ENCODE results near the gene IL10.

Gene IL10

DNA sequence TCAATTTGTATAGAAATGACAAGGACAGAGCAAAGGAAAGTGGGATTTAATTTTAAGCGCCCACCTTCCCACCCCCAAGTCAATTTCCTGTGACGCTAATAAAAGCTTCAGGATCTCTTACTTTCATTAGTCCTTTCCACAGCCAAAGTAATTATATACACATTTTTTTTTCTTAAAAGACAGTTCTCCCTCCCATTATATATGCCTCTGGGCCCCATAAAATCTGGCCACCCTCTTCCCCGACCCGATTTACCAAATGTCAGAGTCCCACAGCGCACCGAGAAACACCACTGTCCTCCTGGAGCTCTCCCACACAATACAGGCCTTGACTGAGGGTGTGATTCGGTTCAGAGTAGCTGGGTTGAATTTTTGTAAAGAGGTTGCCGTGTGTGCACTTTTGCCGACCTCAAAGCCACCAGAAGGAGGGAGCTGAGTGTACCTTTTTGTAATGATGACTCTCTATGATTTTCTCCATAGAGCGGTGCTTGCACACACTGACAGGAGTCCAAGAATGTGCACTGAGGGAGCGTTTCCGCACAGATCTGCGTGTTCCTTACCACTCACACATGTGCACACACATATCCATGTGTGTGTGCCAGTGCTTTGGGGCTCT is 26.2 kb upstream of the IL10 start:
- Histone ChIP-seq H3K4me1 (ENCODE audit: control insufficient read depth, insufficient read depth, low read length) (no peaks in the 10 kb centered on the region), H3K36me3 (ENCODE audit: control insufficient read depth in 2 of 2, insufficient read depth in 1 of 2, low read length in 2 of 2) (no peaks in the 10 kb centered on the region), H3K4me3 (ENCODE audit: low read depth, low read length) (no peak overlapping the region), H3K9me3 (ENCODE audit: control insufficient read depth, insufficient read depth, low read depth, low read length) (no peaks in the 10 kb centered on the region), H3K27ac (ENCODE audit: extremely low read depth, low read depth, low read length) (no peak overlapping the region)
- TF ChIP-seq PRDM2 (tag by site-specific recombination; IDR thresholded peaks at IDR 0.05; ENCODE audit: borderline replicate concordance) (no peak), ZNF292 (tag by site-specific recombination; IDR thresholded peaks at IDR 0.05; ENCODE audit: borderline replicate concordance, low read depth) (no peak), TCF7L2 (IDR thresholded peaks at IDR 0.05; ENCODE audit: borderline replicate concordance, low read depth, low read length) (no peak), ZNF660 (tag by site-specific recombination; IDR thresholded peaks at IDR 0.05) (no peak), ZNF658 (tag by site-specific recombination; IDR thresholded peaks at IDR 0.05) (no peak), ZNF394 (tag by site-specific recombination; IDR thresholded peaks at IDR 0.05; ENCODE audit: borderline replicate concordance) (no peak), ZNF791 (tag by site-specific recombination; IDR thresholded peaks at IDR 0.05) (no peak), ZBTB1 (tag by site-specific recombination; IDR thresholded peaks at IDR 0.05) (no peak), ZFP69B (tag by site-specific recombination; IDR thresholded peaks at IDR 0.05) (no peak), ZNF23 (tag by site-specific recombination; IDR thresholded peaks at IDR 0.05; ENCODE audit: borderline replicate concordance) (no peak), ZNF335 (tag by site-specific recombination; conservative IDR thresholded peaks at IDR 0.05) (no peak), ZNF561 (tag by site-specific recombination; IDR thresholded peaks at IDR 0.05; ENCODE audit: borderline replicate concordance) (no peak)
- TF ChIP-seq, protein P1, sequence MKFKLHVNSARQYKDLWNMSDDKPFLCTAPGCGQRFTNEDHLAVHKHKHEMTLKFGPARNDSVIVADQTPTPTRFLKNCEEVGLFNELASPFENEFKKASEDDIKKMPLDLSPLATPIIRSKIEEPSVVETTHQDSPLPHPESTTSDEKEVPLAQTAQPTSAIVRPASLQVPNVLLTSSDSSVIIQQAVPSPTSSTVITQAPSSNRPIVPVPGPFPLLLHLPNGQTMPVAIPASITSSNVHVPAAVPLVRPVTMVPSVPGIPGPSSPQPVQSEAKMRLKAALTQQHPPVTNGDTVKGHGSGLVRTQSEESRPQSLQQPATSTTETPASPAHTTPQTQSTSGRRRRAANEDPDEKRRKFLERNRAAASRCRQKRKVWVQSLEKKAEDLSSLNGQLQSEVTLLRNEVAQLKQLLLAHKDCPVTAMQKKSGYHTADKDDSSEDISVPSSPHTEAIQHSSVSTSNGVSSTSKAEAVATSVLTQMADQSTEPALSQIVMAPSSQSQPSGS (tag by site-specific recombination; IDR thresholded peaks at IDR 0.05; ENCODE audit: low read depth), result no peak
- TF ChIP-seq, protein P2, sequence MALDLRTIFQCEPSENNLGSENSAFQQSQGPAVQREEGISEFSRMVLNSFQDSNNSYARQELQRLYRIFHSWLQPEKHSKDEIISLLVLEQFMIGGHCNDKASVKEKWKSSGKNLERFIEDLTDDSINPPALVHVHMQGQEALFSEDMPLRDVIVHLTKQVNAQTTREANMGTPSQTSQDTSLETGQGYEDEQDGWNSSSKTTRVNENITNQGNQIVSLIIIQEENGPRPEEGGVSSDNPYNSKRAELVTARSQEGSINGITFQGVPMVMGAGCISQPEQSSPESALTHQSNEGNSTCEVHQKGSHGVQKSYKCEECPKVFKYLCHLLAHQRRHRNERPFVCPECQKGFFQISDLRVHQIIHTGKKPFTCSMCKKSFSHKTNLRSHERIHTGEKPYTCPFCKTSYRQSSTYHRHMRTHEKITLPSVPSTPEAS (tag by site-specific recombination; IDR thresholded peaks at IDR 0.05), result no peak
- TF ChIP-seq, protein P3, sequence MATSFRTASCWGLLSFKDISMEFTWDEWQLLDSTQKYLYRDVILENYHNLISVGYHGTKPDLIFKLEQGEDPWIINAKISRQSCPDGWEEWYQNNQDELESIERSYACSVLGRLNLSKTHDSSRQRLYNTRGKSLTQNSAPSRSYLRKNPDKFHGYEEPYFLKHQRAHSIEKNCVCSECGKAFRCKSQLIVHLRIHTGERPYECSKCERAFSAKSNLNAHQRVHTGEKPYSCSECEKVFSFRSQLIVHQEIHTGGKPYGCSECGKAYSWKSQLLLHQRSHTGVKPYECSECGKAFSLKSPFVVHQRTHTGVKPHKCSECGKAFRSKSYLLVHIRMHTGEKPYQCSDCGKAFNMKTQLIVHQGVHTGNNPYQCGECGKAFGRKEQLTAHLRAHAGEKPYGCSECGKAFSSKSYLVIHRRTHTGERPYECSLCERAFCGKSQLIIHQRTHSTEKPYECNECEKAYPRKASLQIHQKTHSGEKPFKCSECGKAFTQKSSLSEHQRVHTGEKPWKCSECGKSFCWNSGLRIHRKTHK (tag by site-specific recombination; IDR thresholded peaks at IDR 0.05), result no peak
- CTCF ChIA-PET, result interaction anchor here (0.6 to 3.3 kb wide), 22 partner anchors 8 to 593 kb away, joined by 3 to 23 read pairs (median 4); partner anchors contain the start of gene IL19
- POLR2A ChIA-PET, result no interaction called here
